ENCODE results near the gene IMP3. TPM values are rescaled to one million over a fixed set of nuclear protein-coding genes. Genes with fewer than 3 reads are reported as not detected.

Gene IMP3
- total RNA-seq, 4 donors from 2014 or later, result 139 to 273 (median 180) TPM

- DNase-seq (ENCODE audit: low spot score in 2 of 2), result peak; percentile 97
- Histone ChIP-seq H3K27ac (peak within 1 kb of the TSS; percentile 90), H3K4me1 (peaks cover 21% of the 10 kb centered on the region), H3K27me3 (no peaks in the 10 kb centered on the region), H3K4me3 (peak within 1 kb of the TSS; percentile 71), H3K36me3 (no peaks in the 10 kb centered on the region), H3K9me3 (no peaks in the 10 kb centered on the region)
- 1% methylated on average over 16 of the region's 47 CpGs for WGBS
- no peak for TF ChIP-seq CTCF (IDR thresholded peaks at IDR 0.05)
- TF ChIP-seq POLR2AphosphoS5 (IDR thresholded peaks at IDR 0.05), result peak in 1 of 3 donors; percentile 15
Observed at GRCh38 chr15:75625542-75626347, 14.3 kb downstream of the IMP3 start, which contains the start of gene SNUPN. TSS of gene SNUPN (minus strand) at chr15:75625725. CDS start at chr15:75621051, 4,674 bp downstream.

GRCh38 chr15:75622505-75622904, 17.5 kb downstream of the IMP3 start:
- no peaks in the 10 kb centered on the region for H3K9me3 ChIP-seq
- TF ChIP-seq CTCF (IDR thresholded peaks at IDR 0.05), result no peak
- DNase-seq (ENCODE audit: low spot score in 2 of 2), result no peak
- H3K27me3 ChIP-seq, result no peaks in the 10 kb centered on the region
- no peak overlapping the region for H3K27ac ChIP-seq
- H3K36me3 ChIP-seq, result peaks cover 18% of the 10 kb centered on the region
- peaks cover 36% of the 10 kb centered on the region for H3K4me1 ChIP-seq
- 70% methylated on average over 2 of the region's 2 CpGs for WGBS
- H3K4me3 ChIP-seq, result no peak overlapping the region

- peak overlapping the region; percentile 19 for H3K4me3 ChIP-seq
- H3K36me3 ChIP-seq, result peaks cover 34% of the 10 kb centered on the region
- H3K27me3 ChIP-seq, result no peaks in the 10 kb centered on the region
- DNase-seq (ENCODE audit: low spot score in 2 of 2), result peak; percentile 91 to 94
- peak overlapping the region; percentile 76 for H3K27ac ChIP-seq
- no peaks in the 10 kb centered on the region for H3K9me3 ChIP-seq
- H3K4me1 ChIP-seq, result peaks cover 27% of the 10 kb centered on the region
- 27% methylated on average over 7 of the region's 7 CpGs for WGBS
- TF ChIP-seq EP300 (IDR thresholded peaks at IDR 0.05) (no peak), POLR2AphosphoS5 (IDR thresholded peaks at IDR 0.05) (peak in 1 of 3 donors; percentile 45), CTCF (IDR thresholded peaks at IDR 0.05) (peak; percentile 35 to 45), POLR2A (IDR thresholded peaks at IDR 0.05) (peak in 1 of 2 donors; percentile 11)
Observed at GRCh38 chr15:75620841-75621391, 19.1 kb downstream of the IMP3 start.

- WGBS, result 16% methylated on average over 4 of the region's 4 CpGs
- peaks cover 41% of the 10 kb centered on the region for H3K36me3 ChIP-seq
- H3K27ac ChIP-seq, result peak overlapping the region; percentile 76
- peak in 1 of 2 donors; percentile 73 for DNase-seq (ENCODE audit: low spot score in 2 of 2)
- H3K27me3 ChIP-seq, result no peaks in the 10 kb centered on the region
- no peaks in the 10 kb centered on the region for H3K9me3 ChIP-seq
- no peak for TF ChIP-seq POLR2A (IDR thresholded peaks at IDR 0.05)
- no peak for TF ChIP-seq POLR2AphosphoS5 (IDR thresholded peaks at IDR 0.05)
- TF ChIP-seq CTCF (IDR thresholded peaks at IDR 0.05), result no peak
- no peak for TF ChIP-seq EP300 (IDR thresholded peaks at IDR 0.05)
- H3K4me1 ChIP-seq, result peaks cover 25% of the 10 kb centered on the region
- peak overlapping the region; percentile 19 for H3K4me3 ChIP-seq
Observed at GRCh38 chr15:75620058-75620820, 19.8 kb downstream of the IMP3 start.

- H3K27ac ChIP-seq, result no peak overlapping the region
- no peaks in the 10 kb centered on the region for H3K9me3 ChIP-seq
- no peak overlapping the region for H3K4me3 ChIP-seq
- H3K27me3 ChIP-seq, result no peaks in the 10 kb centered on the region
- no peak for TF ChIP-seq POLR2AphosphoS5 (IDR thresholded peaks at IDR 0.05)
- no peak for TF ChIP-seq POLR2A (IDR thresholded peaks at IDR 0.05)
- no peak for TF ChIP-seq EP300 (IDR thresholded peaks at IDR 0.05)
- no peak for TF ChIP-seq CTCF (IDR thresholded peaks at IDR 0.05)
- H3K4me1 ChIP-seq, result peaks cover 25% of the 10 kb centered on the region
- no peak for DNase-seq (ENCODE audit: low spot score in 2 of 2)
- peaks cover 62% of the 10 kb centered on the region for H3K36me3 ChIP-seq
Observed at GRCh38 chr15:75616766-75617165, 23.3 kb downstream of the IMP3 start.
